ENCODE results near the gene IFNA4.
"Not testable (repeated sequence)": the region's sequence is repeated elsewhere in the genome, so short reads cannot be mapped to it uniquely, and the experiment has no call there.

Gene IFNA4

GRCh38 chr9:21187487-21187886 is at the start of gene IFNA4:
IFNA4 (minus strand) TSS chr9:21187587; CDS start chr9:21187531, 56 bp downstream.
- not testable (repeated sequence) for DNase-seq (ENCODE audit: low read depth, low spot score)

- not testable (repeated sequence) for DNase-seq (ENCODE audit: low read depth, low spot score)
Measured at GRCh38 chr9:21236360-21236714, 49.0 kb upstream of the IFNA4 start.

- DNase-seq (ENCODE audit: low read depth, low spot score) = not testable (repeated sequence)
Measured at GRCh38 chr9:21235468-21236359, 48.3 kb upstream of the IFNA4 start.

- DNase-seq (ENCODE audit: low read depth, low spot score) = no peak
Measured at GRCh38 chr9:21234153-21234687, 46.8 kb upstream of the IFNA4 start.

- no peak for DNase-seq (ENCODE audit: low read depth, low spot score)
Measured at GRCh38 chr9:21233258-21233657, 45.9 kb upstream of the IFNA4 start.

- no peak for DNase-seq (ENCODE audit: low read depth, low spot score)
Measured at GRCh38 chr9:21228122-21228521, 40.7 kb upstream of the IFNA4 start, which contains the start of gene IFNA17. IFNA17 (minus strand) TSS chr9:21228222; CDS start chr9:21228173, 49 bp downstream.

GRCh38 chr9:21217211-21217610 is 29.8 kb upstream of the IFNA4 start, which contains the start of gene IFNA16:
IFNA16 (minus strand) TSS chr9:21217311; CDS start chr9:21217305, 6 bp downstream.
- DNase-seq (ENCODE audit: low read depth, low spot score) = not testable (repeated sequence)

- not testable (repeated sequence) for DNase-seq (ENCODE audit: low read depth, low spot score)
Measured at GRCh38 chr9:21213411-21214326, 26.3 kb upstream of the IFNA4 start.

- not testable (repeated sequence) for DNase-seq (ENCODE audit: low read depth, low spot score)
Measured at GRCh38 chr9:21212160-21212559, 24.8 kb upstream of the IFNA4 start.

GRCh38 chr9:21210782-21211181 is 23.4 kb upstream of the IFNA4 start:
- not testable (repeated sequence) for DNase-seq (ENCODE audit: low read depth, low spot score)

- no peak for DNase-seq (ENCODE audit: low read depth, low spot score)
Measured at GRCh38 chr9:21210311-21210710, 22.9 kb upstream of the IFNA4 start.

- DNase-seq (ENCODE audit: low read depth, low spot score) = not testable (repeated sequence)
Measured at GRCh38 chr9:21207043-21207442, 19.7 kb upstream of the IFNA4 start, which contains the start of gene IFNA10. IFNA10 (minus strand) TSS chr9:21207143; CDS start chr9:21207097, 46 bp downstream.

GRCh38 chr9:21205204-21205603 is 17.8 kb upstream of the IFNA4 start:
- no peak for DNase-seq (ENCODE audit: low read depth, low spot score)

GRCh38 chr9:21202105-21202504 is 14.7 kb upstream of the IFNA4 start, which contains the start of gene IFNA7:
IFNA7 (minus strand) TSS chr9:21202205; CDS start chr9:21202165, 40 bp downstream.
- DNase-seq (ENCODE audit: low read depth, low spot score) = not testable (repeated sequence)

- not testable (repeated sequence) for DNase-seq (ENCODE audit: low read depth, low spot score)
Measured at GRCh38 chr9:21194867-21195776, 7.7 kb upstream of the IFNA4 start.

- DNase-seq (ENCODE audit: low read depth, low spot score) = not testable (repeated sequence)
Measured at GRCh38 chr9:21182810-21183736, 4.3 kb downstream of the IFNA4 start.

- DNase-seq (ENCODE audit: low read depth, low spot score) = no peak
Measured at GRCh38 chr9:21174671-21175070, 12.7 kb downstream of the IFNA4 start.

GRCh38 chr9:21172156-21172555 is 15.2 kb downstream of the IFNA4 start:
- no peak for DNase-seq (ENCODE audit: low read depth, low spot score)

GRCh38 chr9:21171351-21171750 is 16.0 kb downstream of the IFNA4 start:
- DNase-seq (ENCODE audit: low read depth, low spot score) = no peak
